GM12875 (cell line): ENCODE data around the gene HINT1.
"Not testable (repeated sequence)": the region's sequence is repeated elsewhere in the genome, so short reads cannot be mapped to it uniquely, and the experiment has no call there.

ENCODE experiments used
- H3K4me3 ChIP-seq: one replicate; pipeline ENCODE4 v1.5.1; 2011; ENCODE audit warnings: low read depth, low read length, control low read depth
- TF ChIP-seq, protein P1 (sequence below): IDR thresholded peaks from 2 replicates; pipeline ENCODE4 v1.5.1; 2011; ENCODE audit warnings: low read depth, mild to moderate bottlenecking, control low read depth, inconsistent platforms, low read length, moderate library complexity, borderline replicate concordance; ENCODE audit not compliant: insufficient read depth

Gene HINT1

DNA sequence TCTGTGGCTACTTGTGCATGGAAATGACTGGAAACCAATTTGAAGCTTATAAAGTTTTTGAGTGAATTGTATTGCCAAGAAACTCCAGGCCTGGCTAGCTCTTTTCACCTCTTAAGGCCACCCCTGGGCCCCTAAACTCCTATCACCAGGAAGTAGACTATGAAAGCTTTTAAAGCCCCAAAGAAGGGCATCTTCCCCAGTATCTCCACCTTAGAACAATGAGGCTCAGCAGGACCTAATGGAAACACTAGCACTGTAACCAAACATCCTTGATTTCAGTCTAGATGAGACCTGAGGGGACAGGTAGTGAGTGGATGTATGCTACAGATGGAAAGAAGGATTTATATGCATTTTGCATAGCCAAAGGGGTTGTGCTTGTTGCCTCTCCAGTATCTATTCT lies 30.6 kb upstream of the HINT1 start:
- TF ChIP-seq, protein P1, sequence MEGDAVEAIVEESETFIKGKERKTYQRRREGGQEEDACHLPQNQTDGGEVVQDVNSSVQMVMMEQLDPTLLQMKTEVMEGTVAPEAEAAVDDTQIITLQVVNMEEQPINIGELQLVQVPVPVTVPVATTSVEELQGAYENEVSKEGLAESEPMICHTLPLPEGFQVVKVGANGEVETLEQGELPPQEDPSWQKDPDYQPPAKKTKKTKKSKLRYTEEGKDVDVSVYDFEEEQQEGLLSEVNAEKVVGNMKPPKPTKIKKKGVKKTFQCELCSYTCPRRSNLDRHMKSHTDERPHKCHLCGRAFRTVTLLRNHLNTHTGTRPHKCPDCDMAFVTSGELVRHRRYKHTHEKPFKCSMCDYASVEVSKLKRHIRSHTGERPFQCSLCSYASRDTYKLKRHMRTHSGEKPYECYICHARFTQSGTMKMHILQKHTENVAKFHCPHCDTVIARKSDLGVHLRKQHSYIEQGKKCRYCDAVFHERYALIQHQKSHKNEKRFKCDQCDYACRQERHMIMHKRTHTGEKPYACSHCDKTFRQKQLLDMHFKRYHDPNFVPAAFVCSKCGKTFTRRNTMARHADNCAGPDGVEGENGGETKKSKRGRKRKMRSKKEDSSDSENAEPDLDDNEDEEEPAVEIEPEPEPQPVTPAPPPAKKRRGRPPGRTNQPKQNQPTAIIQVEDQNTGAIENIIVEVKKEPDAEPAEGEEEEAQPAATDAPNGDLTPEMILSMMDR: no peak

DNA sequence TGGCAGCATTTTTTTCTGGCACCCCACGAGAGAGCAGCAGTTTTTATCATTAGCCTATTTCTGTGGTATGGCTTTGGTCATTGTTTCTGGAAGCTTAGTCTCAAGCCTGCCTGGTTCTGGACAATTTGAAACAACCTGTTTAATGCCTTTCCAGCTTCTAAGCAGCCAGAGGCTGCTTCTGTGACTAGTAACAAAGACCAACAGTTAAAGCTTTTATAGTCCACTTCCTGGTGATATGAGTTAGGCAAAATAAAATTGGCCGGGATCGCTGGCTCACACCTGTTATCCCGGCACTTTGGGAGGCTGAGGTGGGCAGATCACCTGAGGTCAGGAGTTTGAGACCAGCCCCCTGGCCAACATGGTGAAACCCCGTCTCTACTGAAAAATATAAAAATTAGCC lies 29.7 kb upstream of the HINT1 start:
- TF ChIP-seq, protein P1: no peak
- no peak overlapping the region for H3K4me3 ChIP-seq

More for the DNA sequence above, 30.6 kb upstream of the HINT1 start:
- no peak overlapping the region for H3K4me3 ChIP-seq

DNA sequence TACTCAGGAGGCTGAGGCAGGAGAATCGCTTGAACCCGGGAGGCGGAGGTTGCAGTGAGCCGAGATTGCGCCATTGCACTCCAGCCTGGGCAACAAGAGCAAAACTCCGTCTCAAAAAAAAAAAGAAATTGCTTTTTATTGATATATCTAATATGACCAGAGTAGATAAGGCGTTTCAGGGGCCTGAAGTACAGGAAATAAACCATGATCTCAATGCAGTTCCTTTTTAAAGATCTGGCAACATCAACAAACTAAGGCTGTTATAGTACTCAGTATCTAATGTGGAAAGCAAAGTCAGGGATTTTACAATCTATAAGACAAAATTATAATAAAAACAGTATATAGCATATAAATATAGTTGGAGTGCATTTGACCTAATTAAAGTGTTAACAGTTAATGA lies 28.8 kb upstream of the HINT1 start:
- H3K4me3 ChIP-seq: not testable (repeated sequence)

DNA sequence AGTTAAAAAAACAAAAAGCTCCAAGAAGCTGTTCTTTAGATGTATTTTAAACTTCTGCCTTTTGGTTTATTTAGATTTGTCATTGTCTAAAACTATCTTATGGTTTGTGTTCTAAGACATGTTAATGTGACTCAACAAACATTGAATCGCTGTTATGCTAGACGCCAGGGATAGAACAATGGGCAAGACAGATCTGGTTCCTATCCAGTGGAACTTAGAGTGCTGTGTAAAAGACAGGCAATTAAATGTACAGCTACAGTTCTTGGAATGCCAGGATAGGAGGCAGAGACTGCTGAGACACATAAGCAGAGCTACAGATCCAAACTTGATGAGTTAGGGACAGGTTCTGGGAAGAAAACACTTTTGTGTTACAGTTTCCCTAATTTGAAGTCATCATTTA lies 28.1 kb upstream of the HINT1 start:
- no peak overlapping the region for H3K4me3 ChIP-seq
- TF ChIP-seq, protein P1: no peak

DNA sequence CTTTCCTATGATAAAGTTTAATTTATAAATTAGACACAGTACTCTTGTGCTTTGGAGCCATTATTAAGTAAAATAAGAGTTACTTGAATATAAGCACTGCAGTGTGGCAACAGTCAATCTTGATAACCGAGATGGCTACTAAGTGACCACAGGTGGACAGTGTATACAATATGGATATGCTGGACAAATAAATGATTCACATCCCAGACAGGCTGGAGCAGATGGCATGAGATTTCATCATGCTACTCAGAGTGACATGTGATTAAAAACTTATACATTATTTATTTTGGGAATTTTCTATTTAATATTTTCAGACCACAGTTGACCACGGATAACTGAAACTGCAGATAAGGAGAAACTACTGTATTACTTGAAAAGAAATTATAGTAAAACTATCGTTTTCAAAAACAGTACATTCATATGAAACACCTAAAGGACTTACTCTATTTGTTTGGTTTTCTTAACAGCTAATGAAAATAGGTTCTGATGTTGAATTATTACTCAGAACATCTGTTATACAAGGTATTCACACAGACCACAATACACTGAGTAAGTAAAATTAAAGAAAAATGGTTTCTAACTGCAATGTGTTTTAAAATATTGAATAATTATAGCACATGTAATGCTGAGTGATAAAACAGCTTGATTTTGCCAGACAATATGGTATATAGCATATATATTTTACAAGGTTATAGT lies 21.7 kb upstream of the HINT1 start:
- no peak overlapping the region for H3K4me3 ChIP-seq
- TF ChIP-seq, protein P1: no peak

DNA sequence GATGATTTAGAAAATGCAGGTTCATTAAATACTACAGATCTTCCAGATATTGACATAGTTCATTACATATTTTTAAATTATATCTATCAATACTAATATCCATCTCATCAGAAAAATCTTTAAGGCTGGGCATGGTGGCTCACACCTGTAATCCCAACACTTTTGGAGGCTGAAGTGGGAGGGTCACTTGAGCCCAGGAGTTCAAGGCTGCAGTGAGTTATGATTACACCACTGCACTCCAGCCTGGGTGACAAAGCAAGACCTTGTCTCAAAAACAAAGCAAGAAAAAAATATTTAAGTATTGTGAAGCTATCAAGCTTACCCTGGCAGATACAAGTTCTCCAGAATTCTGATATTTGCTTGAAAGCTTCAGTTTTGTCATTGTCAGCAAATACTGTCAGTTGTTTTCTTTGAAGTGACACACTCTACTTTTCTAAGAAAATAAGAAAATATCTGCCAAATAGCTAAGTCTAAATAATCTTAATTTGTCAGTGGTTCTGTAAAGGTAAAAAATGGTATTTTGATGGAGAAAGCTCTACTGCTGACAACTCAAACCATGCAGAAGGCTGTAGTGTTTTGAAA lies 20.6 kb upstream of the HINT1 start:
- H3K4me3 ChIP-seq: no peak overlapping the region
- TF ChIP-seq, protein P1: no peak

DNA sequence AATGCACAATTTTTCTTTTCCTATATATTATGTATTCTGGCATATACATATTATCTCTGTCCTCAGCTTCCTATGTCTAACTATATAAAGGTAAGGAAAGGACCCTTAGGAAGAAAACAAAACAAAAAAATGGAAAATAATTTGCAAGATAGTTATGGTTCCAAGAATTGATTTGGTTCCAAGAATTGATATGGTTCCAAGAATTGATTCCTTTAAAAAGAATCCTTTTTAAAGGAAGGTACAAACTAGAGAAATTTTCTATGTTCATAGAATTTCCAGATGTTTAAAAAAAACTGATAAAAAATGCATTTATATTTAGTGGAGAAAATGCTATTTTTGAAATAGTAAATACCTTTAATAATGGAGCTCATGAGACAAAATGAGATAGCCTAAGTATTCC lies 17.8 kb upstream of the HINT1 start:
- TF ChIP-seq, protein P1: no peak
- no peak overlapping the region for H3K4me3 ChIP-seq
